Adrenal gland (tissue), 5 donors: ENCODE measurements around the gene MDFI.

Experiments used
- CTCF ChIP-seq, 6 experiments: fragments of 450-650 bp in 4 of 6; fragments of 200-600 bp in 2 of 6; sonication (generic) in 1 of 6; IDR thresholded peaks; 1 replicate in 5 of 6; 2 replicates in 1 of 6; pipeline versions ENCODE4 v1.5.1 to v1.8.0; 2016 to 2021; ENCODE audit warnings: antibody characterized with exemption in 6 of 6, mild to moderate bottlenecking in 2 of 6, moderate library complexity in 1 of 6
- POLR2A ChIP-seq, 2 donors: fragments of 450-650 bp; IDR thresholded peaks; one replicate each; pipeline ENCODE4 v1.6.1; 2017; ENCODE audit warnings: antibody characterized with exemption in 2 of 2, mild to moderate bottlenecking in 2 of 2, moderate library complexity in 1 of 2
- donor health status: DM: no; HTN: no; CAD: no.

GRCh38 chr6:41685641-41686380 lies 47.5 kb downstream of the MDFI start:
- TF ChIP-seq POLR2A (IDR thresholded peaks at IDR 0.05): no peak
- TF ChIP-seq CTCF (IDR thresholded peaks at IDR 0.05): no peak
